ENCODE results near the gene UBE2F. TPM values are rescaled to one million over a fixed set of nuclear protein-coding genes. Genes with fewer than 3 reads are reported as not detected.

The UBE2F gene
- total RNA-seq, 1 experiment from 2014 or later: 44.9 TPM

DNA sequence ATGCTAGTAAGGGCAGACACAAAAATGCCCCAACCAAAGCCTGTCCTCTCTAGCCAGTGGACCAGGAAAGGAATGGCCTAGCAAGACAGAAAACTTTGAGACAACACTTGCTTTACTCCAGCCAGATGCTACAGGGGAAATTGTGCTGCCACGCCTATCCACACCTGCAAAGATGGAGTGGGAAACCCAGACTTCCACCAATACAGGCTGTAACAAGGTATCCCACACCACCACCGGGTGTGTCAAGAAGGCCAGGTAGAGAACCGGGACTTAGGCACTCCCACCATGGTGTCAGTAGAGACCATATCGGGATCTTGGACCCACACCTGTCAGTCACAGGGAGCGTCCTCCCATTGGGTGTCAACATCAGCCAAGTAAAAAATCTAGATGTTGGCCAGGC is 117.1 kb downstream of the UBE2F start:
- no peaks in the 10 kb centered on the region for H3K27me3 ChIP-seq (ENCODE audit: control insufficient read depth, insufficient read depth, low read length)
- no TSS peak for BruUV-seq (replicated peaks)
- no peaks in the 10 kb centered on the region for H3K36me3 ChIP-seq (ENCODE audit: control insufficient read depth, insufficient read depth, low read length)
- in situ Hi-C loops (cut with HindIII; ENCODE audit: low pct_unique_long_range_greater_than_20kb, low sequenced_read_pairs) (no loop called here), intact Hi-C loops (cut with micrococcal nuclease; ENCODE audit: unreplicated experiment) (no loop called here)
- H3K27ac ChIP-seq (ENCODE audit: low read length): no peak overlapping the region
- H3K4me1 ChIP-seq (ENCODE audit: control insufficient read depth, insufficient read depth, low read length): no peaks in the 10 kb centered on the region
- peaks cover 6% of the 10 kb centered on the region; the same call in 1 of the 2 replicates for H3K9me3 ChIP-seq (ENCODE audit: control insufficient read depth, insufficient read depth, low read depth, low read length)
- ATAC-seq: no peak
- CTCF ChIA-PET: interaction anchor here (0.6 kb wide), 1 partner anchor 160 kb away, joined by 13 read pairs; no protein-coding TSS in a partner anchor
- H3K4me3 ChIP-seq (ENCODE audit: low read depth in 2 of 2, low read length in 2 of 2): no peak overlapping the region
- TF ChIP-seq POLR2AphosphoS5 (IDR thresholded peaks at IDR 0.05; ENCODE audit: low read depth, low read length) (no peak), SIN3A (IDR thresholded peaks at IDR 0.05; ENCODE audit: borderline replicate concordance, insufficient read depth, low read depth, low read length) (no peak)
- TF ChIP-seq, protein P1, sequence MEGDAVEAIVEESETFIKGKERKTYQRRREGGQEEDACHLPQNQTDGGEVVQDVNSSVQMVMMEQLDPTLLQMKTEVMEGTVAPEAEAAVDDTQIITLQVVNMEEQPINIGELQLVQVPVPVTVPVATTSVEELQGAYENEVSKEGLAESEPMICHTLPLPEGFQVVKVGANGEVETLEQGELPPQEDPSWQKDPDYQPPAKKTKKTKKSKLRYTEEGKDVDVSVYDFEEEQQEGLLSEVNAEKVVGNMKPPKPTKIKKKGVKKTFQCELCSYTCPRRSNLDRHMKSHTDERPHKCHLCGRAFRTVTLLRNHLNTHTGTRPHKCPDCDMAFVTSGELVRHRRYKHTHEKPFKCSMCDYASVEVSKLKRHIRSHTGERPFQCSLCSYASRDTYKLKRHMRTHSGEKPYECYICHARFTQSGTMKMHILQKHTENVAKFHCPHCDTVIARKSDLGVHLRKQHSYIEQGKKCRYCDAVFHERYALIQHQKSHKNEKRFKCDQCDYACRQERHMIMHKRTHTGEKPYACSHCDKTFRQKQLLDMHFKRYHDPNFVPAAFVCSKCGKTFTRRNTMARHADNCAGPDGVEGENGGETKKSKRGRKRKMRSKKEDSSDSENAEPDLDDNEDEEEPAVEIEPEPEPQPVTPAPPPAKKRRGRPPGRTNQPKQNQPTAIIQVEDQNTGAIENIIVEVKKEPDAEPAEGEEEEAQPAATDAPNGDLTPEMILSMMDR (IDR thresholded peaks at IDR 0.05): no peak
- no peak for DNase-seq (ENCODE audit: low read depth, low spot score)
- POLR2A ChIA-PET: no interaction called here

DNA sequence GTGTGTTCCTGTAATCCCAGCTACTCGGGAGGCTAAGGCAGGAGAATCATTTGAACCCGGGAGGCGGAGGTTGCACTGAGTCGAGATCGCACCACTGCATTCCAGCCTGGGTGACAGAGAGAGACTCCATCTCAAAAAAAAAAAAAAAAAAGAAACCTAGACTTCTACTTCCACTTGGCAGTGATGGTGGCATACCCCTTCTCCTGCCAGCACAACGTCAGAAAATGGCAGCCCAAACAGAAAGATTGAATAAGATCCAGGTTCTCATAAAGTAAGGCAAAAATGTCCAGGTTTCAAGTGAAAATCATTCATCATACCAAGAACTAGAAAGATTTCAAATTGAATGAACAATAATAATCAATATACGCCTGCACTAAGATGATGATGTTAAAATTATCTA is 117.9 kb downstream of the UBE2F start:
- ATAC-seq (no peak), DNase-seq (ENCODE audit: low read depth, low spot score) (no peak)
- no TSS peak for BruUV-seq (replicated peaks)
- Histone ChIP-seq H3K4me1 (ENCODE audit: control insufficient read depth, insufficient read depth, low read length) (no peaks in the 10 kb centered on the region), H3K9me3 (ENCODE audit: control insufficient read depth, insufficient read depth, low read depth, low read length) (peaks cover 4% of the 10 kb centered on the region; the same call in 1 of the 2 replicates), H3K4me3 (ENCODE audit: low read depth in 2 of 2, low read length in 2 of 2) (no peak overlapping the region), H3K36me3 (ENCODE audit: control insufficient read depth, insufficient read depth, low read length) (no peaks in the 10 kb centered on the region), H3K27ac (ENCODE audit: low read length) (no peak overlapping the region), H3K27me3 (ENCODE audit: control insufficient read depth, insufficient read depth, low read length) (no peaks in the 10 kb centered on the region)
- TF ChIP-seq, protein P1 (IDR thresholded peaks at IDR 0.05): no peak
- TF ChIP-seq, protein P2, sequence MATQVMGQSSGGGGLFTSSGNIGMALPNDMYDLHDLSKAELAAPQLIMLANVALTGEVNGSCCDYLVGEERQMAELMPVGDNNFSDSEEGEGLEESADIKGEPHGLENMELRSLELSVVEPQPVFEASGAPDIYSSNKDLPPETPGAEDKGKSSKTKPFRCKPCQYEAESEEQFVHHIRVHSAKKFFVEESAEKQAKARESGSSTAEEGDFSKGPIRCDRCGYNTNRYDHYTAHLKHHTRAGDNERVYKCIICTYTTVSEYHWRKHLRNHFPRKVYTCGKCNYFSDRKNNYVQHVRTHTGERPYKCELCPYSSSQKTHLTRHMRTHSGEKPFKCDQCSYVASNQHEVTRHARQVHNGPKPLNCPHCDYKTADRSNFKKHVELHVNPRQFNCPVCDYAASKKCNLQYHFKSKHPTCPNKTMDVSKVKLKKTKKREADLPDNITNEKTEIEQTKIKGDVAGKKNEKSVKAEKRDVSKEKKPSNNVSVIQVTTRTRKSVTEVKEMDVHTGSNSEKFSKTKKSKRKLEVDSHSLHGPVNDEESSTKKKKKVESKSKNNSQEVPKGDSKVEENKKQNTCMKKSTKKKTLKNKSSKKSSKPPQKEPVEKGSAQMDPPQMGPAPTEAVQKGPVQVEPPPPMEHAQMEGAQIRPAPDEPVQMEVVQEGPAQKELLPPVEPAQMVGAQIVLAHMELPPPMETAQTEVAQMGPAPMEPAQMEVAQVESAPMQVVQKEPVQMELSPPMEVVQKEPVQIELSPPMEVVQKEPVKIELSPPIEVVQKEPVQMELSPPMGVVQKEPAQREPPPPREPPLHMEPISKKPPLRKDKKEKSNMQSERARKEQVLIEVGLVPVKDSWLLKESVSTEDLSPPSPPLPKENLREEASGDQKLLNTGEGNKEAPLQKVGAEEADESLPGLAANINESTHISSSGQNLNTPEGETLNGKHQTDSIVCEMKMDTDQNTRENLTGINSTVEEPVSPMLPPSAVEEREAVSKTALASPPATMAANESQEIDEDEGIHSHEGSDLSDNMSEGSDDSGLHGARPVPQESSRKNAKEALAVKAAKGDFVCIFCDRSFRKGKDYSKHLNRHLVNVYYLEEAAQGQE (IDR thresholded peaks at IDR 0.05; ENCODE audit: insufficient read depth in 1 of 2, low read depth in 2 of 2, low read length in 1 of 2): no peak
- TF ChIP-seq POLR2AphosphoS5 (IDR thresholded peaks at IDR 0.05; ENCODE audit: low read depth, low read length) (no peak), SIN3A (IDR thresholded peaks at IDR 0.05; ENCODE audit: borderline replicate concordance, insufficient read depth, low read depth, low read length) (no peak)
- intact Hi-C loops (cut with micrococcal nuclease; ENCODE audit: unreplicated experiment): no loop called here
- ChIA-PET CTCF (no interaction called here), POLR2A (no interaction called here)
- in situ Hi-C loops (cut with HindIII; ENCODE audit: low pct_unique_long_range_greater_than_20kb, low sequenced_read_pairs): no loop called here
